SH-SY5Y (cell line): Measurements from ENCODE around the gene HERPUD1.

ENCODE experiments used
- GATA2 ChIP-seq: IDR thresholded peaks from 2 replicates; pipeline ENCODE4 v1.6.1; 2011; ENCODE audit warnings: mild to moderate bottlenecking, low read depth, low read length
- GATA3 ChIP-seq: IDR thresholded peaks from 2 replicates; pipeline ENCODE4 v1.6.1; 2011; ENCODE audit warnings: low read depth, mild to moderate bottlenecking, low read length, moderate library complexity

DNA sequence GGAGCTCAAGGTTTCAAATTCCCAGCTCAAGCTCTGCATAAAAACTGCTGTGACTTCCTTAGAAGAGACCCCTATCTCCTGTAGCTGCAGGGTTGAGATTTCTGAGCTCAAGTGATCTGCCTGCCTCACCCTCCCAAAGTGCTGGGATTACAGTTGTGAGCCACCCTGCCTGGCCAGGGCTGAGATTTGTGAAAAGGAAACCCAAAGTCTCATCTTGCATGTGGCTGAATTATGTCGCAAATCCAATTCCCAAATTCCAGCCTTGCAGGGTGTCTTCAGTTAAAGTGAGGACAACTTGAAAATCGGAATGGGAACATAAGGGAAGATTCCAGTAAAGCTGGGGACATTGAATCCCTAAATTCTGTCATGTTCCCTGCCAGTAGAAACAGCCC is 15.7 kb downstream of the HERPUD1 start:
- TF ChIP-seq GATA2: no peak
- no peak for TF ChIP-seq GATA3
